ENCODE results near the gene CACNA2D3. TPM values are rescaled to one million over a fixed set of nuclear protein-coding genes. Genes with fewer than 3 reads are reported as not detected.

CACNA2D3 gene
- total and polyA plus RNA-seq, 12 donors: 0.26 to 13.7 (median 2.8) TPM; not detected in 1

DNA sequence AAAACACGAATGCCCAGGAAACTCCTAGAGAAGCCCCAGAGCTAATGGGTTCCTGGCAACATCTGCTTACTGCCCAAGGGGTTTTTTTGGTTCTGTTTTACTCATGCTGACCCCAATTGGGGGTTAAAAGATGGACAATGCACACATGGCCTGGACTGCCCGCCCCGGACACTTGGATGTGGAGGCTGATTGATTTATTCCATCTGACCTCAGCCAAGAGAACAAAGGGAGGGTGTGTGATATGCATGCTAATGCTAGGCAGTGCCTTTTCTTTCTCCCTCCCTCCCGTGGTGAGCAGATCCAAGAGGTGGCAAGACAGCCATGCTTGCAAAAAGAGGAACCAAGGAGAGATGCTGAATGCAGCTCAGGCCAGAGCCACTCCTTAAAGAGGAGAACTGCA lies 808.8 kb downstream of the CACNA2D3 start:
- no peaks in the 10 kb centered on the region for H3K36me3 ChIP-seq (replicated peaks in 1 of 2)
- H3K4me1 ChIP-seq (replicated peaks in 1 of 2): peaks cover 0 to 4% of the 10 kb centered on the region in 2 donors
- WGBS, 4 donors: 60 to 74% (median 73%) methylated on average over 4 of the region's 4 CpGs
- intact Hi-C loops (cut with DNase I): no loop called here
- no peak overlapping the region for H3K4me3 ChIP-seq
- TF ChIP-seq CTCF (IDR thresholded peaks at IDR 0.05) (no peak), POLR2A (IDR thresholded peaks at IDR 0.05) (no peak)
- H3K9me3 ChIP-seq (replicated peaks in 1 of 3): no peaks in the 10 kb centered on the region
- H3K27ac ChIP-seq: no peak overlapping the region
- H3K27me3 ChIP-seq: no peaks in the 10 kb centered on the region
- no peak for DNase-seq

DNA sequence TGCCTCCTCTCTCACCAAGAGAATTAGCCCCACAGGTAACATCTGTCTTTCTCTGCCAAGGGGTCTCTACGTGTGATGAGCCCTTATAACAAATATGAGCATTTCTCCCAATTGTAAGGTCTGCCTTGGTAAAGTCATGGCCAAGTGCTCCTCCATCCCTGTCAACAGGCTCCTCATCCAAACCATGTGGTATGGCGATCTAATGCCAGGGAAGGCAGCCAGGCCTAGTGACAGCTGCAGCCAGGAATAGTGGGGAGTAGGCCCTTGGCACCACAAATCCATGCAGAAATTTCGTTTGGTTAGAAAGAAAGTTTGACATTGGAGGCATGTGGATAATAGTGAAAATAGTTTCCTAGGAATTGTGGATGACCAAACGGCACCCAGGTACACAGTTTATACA lies 810.3 kb downstream of the CACNA2D3 start:
- intact Hi-C loops (cut with DNase I): no loop called here
- Histone ChIP-seq H3K27me3 (no peaks in the 10 kb centered on the region), H3K27ac (no peak overlapping the region), H3K4me1 (replicated peaks in 1 of 2) (no peaks in the 10 kb centered on the region), H3K9me3 (replicated peaks in 1 of 3) (no peaks in the 10 kb centered on the region), H3K4me3 (no peak overlapping the region), H3K36me3 (replicated peaks in 1 of 2) (no peaks in the 10 kb centered on the region)
- TF ChIP-seq CTCF (IDR thresholded peaks at IDR 0.05): no peak
- TF ChIP-seq POLR2A (IDR thresholded peaks at IDR 0.05): no peak
- 78 to 89% (median 83%) methylated on average over 4 of the region's 4 CpGs for WGBS, 4 donors
- no peak for DNase-seq

DNA sequence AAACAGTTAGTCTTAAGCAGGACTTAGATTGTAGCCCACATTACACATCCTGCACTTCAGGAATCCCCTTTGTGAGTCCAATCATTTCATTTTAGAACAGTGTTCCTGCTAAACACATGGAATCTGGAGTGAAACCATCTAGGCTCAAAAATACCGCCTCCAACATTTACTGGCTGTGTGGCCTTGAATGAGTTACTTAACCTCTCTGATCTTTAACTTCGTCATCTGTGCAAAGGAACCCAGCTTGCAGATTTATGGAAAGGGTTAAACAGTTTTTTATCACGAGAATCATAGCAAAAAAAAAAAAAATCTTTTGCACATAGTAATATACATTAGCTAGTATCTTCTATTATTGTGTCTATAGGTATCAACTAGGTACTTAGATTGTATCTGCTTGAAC lies 813.5 kb downstream of the CACNA2D3 start:
- Histone ChIP-seq H3K9me3 (replicated peaks in 1 of 3) (no peaks in the 10 kb centered on the region), H3K4me3 (no peak overlapping the region), H3K4me1 (replicated peaks in 1 of 2) (no peaks in the 10 kb centered on the region), H3K27me3 (no peaks in the 10 kb centered on the region), H3K36me3 (replicated peaks in 1 of 2) (no peaks in the 10 kb centered on the region), H3K27ac (no peak overlapping the region)
- no peak for DNase-seq
- WGBS, 4 donors: 63 to 76% (median 71%) methylated on average over 3 of the region's 3 CpGs
- intact Hi-C loops (cut with DNase I): no loop called here
- TF ChIP-seq CTCF (IDR thresholded peaks at IDR 0.05) (no peak), POLR2A (IDR thresholded peaks at IDR 0.05) (no peak)

DNA sequence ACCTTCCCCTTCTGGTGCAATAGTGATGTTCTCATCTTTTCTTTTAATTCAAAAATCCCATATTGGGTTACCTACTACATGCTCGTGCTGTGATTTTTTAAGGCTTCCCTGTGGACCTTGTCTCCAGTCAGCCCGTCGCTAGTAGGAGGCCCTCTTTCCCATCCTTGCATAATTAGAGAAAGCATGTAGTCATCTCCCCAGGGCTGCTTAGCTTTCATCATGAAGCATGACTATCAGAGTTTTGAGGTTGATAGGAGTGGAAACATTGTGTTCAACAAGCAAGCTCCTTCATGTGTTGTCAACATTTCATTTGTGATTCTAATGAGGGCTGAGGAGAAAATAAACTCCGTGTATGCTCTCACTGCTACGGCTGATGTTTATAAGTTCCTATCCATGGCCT lies 814.2 kb downstream of the CACNA2D3 start:
- Histone ChIP-seq H3K4me3 (no peak overlapping the region), H3K4me1 (replicated peaks in 1 of 2) (no peaks in the 10 kb centered on the region), H3K36me3 (replicated peaks in 1 of 2) (no peaks in the 10 kb centered on the region), H3K9me3 (replicated peaks in 1 of 3) (no peaks in the 10 kb centered on the region), H3K27me3 (no peaks in the 10 kb centered on the region), H3K27ac (no peak overlapping the region)
- whole genome bisulfite sequencing, 4 donors: 79 to 95% (median 85%) methylated on average over 5 of the region's 5 CpGs
- DNase-seq: no peak
- TF ChIP-seq POLR2A (IDR thresholded peaks at IDR 0.05) (no peak), CTCF (IDR thresholded peaks at IDR 0.05) (no peak)
- intact Hi-C loops (cut with DNase I): no loop called here
